Measurements from ENCODE around the gene NELL1. TPM values are rescaled to one million over a fixed set of nuclear protein-coding genes. Genes with fewer than 3 reads are reported as not detected.

The NELL1 gene
- total RNA-seq, 1 experiment from 2014 or later: not detected

DNA sequence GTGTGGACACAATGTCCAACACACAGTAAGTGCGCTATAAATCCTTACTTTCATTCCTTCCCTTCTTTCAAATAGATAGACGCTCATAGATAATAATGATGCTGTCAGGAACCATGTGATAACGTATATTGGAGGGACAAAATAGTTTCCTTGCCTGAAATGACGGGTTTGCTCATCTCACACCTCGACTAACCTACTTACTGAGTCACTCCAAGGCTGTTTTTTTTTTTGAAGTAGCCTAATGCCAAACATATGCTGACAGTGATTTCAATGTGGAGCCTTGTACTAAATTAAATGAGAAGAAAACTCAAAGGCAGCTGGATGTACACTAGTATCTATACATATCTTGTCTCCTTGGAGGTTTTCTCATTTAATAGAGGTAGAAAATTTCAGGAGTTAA is 400.5 kb downstream of the NELL1 start:
- Histone ChIP-seq H3K4me3 (ENCODE audit: low read depth in 2 of 2, low read length in 2 of 2) (no peak overlapping the region), H3K9me3 (ENCODE audit: control insufficient read depth, insufficient read depth, low read depth, low read length) (no peaks in the 10 kb centered on the region), H3K4me1 (ENCODE audit: control insufficient read depth, insufficient read depth, low read length) (no peaks in the 10 kb centered on the region; the same call in 1 of the 2 replicates), H3K27me3 (ENCODE audit: control insufficient read depth, insufficient read depth, low read length) (no peaks in the 10 kb centered on the region), H3K27ac (ENCODE audit: low read length) (no peak overlapping the region), H3K36me3 (ENCODE audit: control insufficient read depth, insufficient read depth, low read length) (no peaks in the 10 kb centered on the region)
- TF ChIP-seq POLR2AphosphoS5 (IDR thresholded peaks at IDR 0.05; ENCODE audit: low read depth, low read length) (no peak), TCF7L2 (IDR thresholded peaks at IDR 0.05; ENCODE audit: low read depth, low read length) (no peak), SIN3A (IDR thresholded peaks at IDR 0.05; ENCODE audit: borderline replicate concordance, insufficient read depth, low read depth, low read length) (no peak)
- TF ChIP-seq, protein P1, sequence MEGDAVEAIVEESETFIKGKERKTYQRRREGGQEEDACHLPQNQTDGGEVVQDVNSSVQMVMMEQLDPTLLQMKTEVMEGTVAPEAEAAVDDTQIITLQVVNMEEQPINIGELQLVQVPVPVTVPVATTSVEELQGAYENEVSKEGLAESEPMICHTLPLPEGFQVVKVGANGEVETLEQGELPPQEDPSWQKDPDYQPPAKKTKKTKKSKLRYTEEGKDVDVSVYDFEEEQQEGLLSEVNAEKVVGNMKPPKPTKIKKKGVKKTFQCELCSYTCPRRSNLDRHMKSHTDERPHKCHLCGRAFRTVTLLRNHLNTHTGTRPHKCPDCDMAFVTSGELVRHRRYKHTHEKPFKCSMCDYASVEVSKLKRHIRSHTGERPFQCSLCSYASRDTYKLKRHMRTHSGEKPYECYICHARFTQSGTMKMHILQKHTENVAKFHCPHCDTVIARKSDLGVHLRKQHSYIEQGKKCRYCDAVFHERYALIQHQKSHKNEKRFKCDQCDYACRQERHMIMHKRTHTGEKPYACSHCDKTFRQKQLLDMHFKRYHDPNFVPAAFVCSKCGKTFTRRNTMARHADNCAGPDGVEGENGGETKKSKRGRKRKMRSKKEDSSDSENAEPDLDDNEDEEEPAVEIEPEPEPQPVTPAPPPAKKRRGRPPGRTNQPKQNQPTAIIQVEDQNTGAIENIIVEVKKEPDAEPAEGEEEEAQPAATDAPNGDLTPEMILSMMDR (IDR thresholded peaks at IDR 0.05): no peak
- TF ChIP-seq, protein P2, sequence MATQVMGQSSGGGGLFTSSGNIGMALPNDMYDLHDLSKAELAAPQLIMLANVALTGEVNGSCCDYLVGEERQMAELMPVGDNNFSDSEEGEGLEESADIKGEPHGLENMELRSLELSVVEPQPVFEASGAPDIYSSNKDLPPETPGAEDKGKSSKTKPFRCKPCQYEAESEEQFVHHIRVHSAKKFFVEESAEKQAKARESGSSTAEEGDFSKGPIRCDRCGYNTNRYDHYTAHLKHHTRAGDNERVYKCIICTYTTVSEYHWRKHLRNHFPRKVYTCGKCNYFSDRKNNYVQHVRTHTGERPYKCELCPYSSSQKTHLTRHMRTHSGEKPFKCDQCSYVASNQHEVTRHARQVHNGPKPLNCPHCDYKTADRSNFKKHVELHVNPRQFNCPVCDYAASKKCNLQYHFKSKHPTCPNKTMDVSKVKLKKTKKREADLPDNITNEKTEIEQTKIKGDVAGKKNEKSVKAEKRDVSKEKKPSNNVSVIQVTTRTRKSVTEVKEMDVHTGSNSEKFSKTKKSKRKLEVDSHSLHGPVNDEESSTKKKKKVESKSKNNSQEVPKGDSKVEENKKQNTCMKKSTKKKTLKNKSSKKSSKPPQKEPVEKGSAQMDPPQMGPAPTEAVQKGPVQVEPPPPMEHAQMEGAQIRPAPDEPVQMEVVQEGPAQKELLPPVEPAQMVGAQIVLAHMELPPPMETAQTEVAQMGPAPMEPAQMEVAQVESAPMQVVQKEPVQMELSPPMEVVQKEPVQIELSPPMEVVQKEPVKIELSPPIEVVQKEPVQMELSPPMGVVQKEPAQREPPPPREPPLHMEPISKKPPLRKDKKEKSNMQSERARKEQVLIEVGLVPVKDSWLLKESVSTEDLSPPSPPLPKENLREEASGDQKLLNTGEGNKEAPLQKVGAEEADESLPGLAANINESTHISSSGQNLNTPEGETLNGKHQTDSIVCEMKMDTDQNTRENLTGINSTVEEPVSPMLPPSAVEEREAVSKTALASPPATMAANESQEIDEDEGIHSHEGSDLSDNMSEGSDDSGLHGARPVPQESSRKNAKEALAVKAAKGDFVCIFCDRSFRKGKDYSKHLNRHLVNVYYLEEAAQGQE (IDR thresholded peaks at IDR 0.05; ENCODE audit: insufficient read depth in 1 of 2, low read depth in 2 of 2, low read length in 1 of 2): no peak
- ATAC-seq (no peak), DNase-seq (ENCODE audit: low read depth, low spot score) (no peak)
- intact Hi-C loops (cut with micrococcal nuclease; ENCODE audit: unreplicated experiment): no loop called here
- in situ Hi-C loops (cut with HindIII; ENCODE audit: low pct_unique_long_range_greater_than_20kb, low sequenced_read_pairs): no loop called here
- POLR2A ChIA-PET: interaction anchor here (0.7 kb wide), 1 partner anchor 965 kb away, joined by 3 read pairs; no protein-coding TSS in a partner anchor
- CTCF ChIA-PET: interaction anchor here (0.5 kb wide), 1 partner anchor 153 kb away, joined by 3 read pairs; no protein-coding TSS in a partner anchor
- BruUV-seq (replicated peaks): no TSS peak

DNA sequence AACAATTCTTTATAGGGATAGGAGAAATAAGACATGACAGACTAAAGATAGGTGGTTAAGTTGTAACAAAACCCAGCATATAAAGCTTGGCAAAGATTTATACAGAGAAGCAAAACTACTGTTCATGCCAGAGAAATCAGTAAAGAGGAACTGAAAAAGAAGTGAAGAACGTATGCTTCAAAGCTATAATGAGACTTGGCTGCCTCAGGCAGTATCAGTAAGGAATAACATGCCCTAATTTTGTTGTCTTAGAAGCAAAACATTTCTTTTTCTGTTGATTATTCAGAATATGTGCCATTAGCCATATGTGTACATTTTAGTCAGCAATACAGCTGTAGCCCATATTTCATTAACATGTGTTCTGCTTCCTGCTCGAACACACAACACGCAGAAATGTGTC is 403.2 kb downstream of the NELL1 start:
- POLR2A ChIA-PET: no interaction called here
- ATAC-seq (no peak), DNase-seq (ENCODE audit: low read depth, low spot score) (no peak)
- TF ChIP-seq TCF7L2 (IDR thresholded peaks at IDR 0.05; ENCODE audit: low read depth, low read length): no peak
- no peak for TF ChIP-seq POLR2AphosphoS5 (IDR thresholded peaks at IDR 0.05; ENCODE audit: low read depth, low read length)
- TF ChIP-seq, protein P1 (IDR thresholded peaks at IDR 0.05): no peak
- no peak for TF ChIP-seq SIN3A (IDR thresholded peaks at IDR 0.05; ENCODE audit: borderline replicate concordance, insufficient read depth, low read depth, low read length)
- TF ChIP-seq, protein P2 (IDR thresholded peaks at IDR 0.05; ENCODE audit: insufficient read depth in 1 of 2, low read depth in 2 of 2, low read length in 1 of 2): no peak
- Histone ChIP-seq H3K4me1 (ENCODE audit: control insufficient read depth, insufficient read depth, low read length) (no peaks in the 10 kb centered on the region), H3K36me3 (ENCODE audit: control insufficient read depth, insufficient read depth, low read length) (no peaks in the 10 kb centered on the region), H3K9me3 (ENCODE audit: control insufficient read depth, insufficient read depth, low read depth, low read length) (no peaks in the 10 kb centered on the region), H3K27me3 (ENCODE audit: control insufficient read depth, insufficient read depth, low read length) (no peaks in the 10 kb centered on the region), H3K27ac (ENCODE audit: low read length) (no peak overlapping the region), H3K4me3 (ENCODE audit: low read depth in 2 of 2, low read length in 2 of 2) (no peak overlapping the region)
- CTCF ChIA-PET: no interaction called here
- intact Hi-C loops (cut with micrococcal nuclease; ENCODE audit: unreplicated experiment): no loop called here
- no TSS peak for BruUV-seq (replicated peaks)
- in situ Hi-C loops (cut with HindIII; ENCODE audit: low pct_unique_long_range_greater_than_20kb, low sequenced_read_pairs): no loop called here
